Vagina (tissue), 2 donors: ENCODE results near the gene ATP11A. TPM values are rescaled to one million over a fixed set of nuclear protein-coding genes. Genes with fewer than 3 reads are reported as not detected.

ENCODE experiments used
- DNase-seq, 2 donors: peaks; one replicate each; pipeline ENCODE4 v3.0.0-alpha.2; 2017; ENCODE audit errors: extremely low spot score in 2 of 2
- H3K27ac ChIP-seq: fragments of 200-600 bp; sonication (generic); one replicate; pipeline ENCODE4 v1.5.1; 2019
- H3K27me3 ChIP-seq: fragments of 200-600 bp; sonication (generic); one replicate; pipeline ENCODE4 v1.5.1; 2019
- H3K36me3 ChIP-seq, 2 donors: fragments of 200-600 bp; sonication (generic); one replicate each; pipeline ENCODE4 v1.5.1; 2017 to 2019
- H3K4me1 ChIP-seq: fragments of 200-600 bp; sonication (generic); one replicate; pipeline ENCODE4 v1.5.1; 2019
- H3K4me3 ChIP-seq, 2 donors: fragments of 200-600 bp; sonication (generic); 1 replicate in 1 of 2; 2 replicates in 1 of 2; pipeline ENCODE4 v1.5.1; 2016 to 2019
- H3K9me3 ChIP-seq: fragments of 200-600 bp; sonication (generic); one replicate; pipeline ENCODE4 v1.5.1; 2019
- CTCF ChIP-seq, 3 experiments: fragments of 450-650 bp in 2 of 3; fragments of 200-600 bp in 1 of 3; sonication (generic) in 1 of 3; IDR thresholded peaks; one replicate each; pipeline ENCODE4 v1.5.1; 2017 to 2019; ENCODE audit warnings: antibody characterized with exemption in 3 of 3, mild to moderate bottlenecking in 2 of 3, moderate library complexity in 2 of 3
- POLR2A ChIP-seq, 2 donors: fragments of 450-650 bp; IDR thresholded peaks; one replicate each; pipeline ENCODE4 v1.6.1; 2017; ENCODE audit warnings: antibody characterized with exemption in 2 of 2, mild to moderate bottlenecking in 2 of 2, moderate library complexity in 2 of 2
- POLR2AphosphoS5 ChIP-seq, 2 donors: sonication (generic); formaldehyde crosslinking; IDR thresholded peaks; one replicate each; pipeline ENCODE4 v1.9.0; 2017; ENCODE audit warnings: antibody characterized with exemption in 2 of 2, mild to moderate bottlenecking in 2 of 2, low read depth in 1 of 2; ENCODE audit not compliant: insufficient read depth in 1 of 2
- intact Hi-C: fragments of 100-400 bp; cut with DNase I; formaldehyde crosslinking; loops from one replicate; pipeline ENCODE4 v1.15.1; 2023
- total RNA-seq: library from RNA; depleted of rRNA; stranded (reverse); fragments of >200 nt; gene quantifications from one replicate; pipeline ENCODE4 v1.2.3, GENCODE V29; 2016

Gene ATP11A
- total RNA-seq, 1 donor from 2014 or later: 33.4 TPM

DNA sequence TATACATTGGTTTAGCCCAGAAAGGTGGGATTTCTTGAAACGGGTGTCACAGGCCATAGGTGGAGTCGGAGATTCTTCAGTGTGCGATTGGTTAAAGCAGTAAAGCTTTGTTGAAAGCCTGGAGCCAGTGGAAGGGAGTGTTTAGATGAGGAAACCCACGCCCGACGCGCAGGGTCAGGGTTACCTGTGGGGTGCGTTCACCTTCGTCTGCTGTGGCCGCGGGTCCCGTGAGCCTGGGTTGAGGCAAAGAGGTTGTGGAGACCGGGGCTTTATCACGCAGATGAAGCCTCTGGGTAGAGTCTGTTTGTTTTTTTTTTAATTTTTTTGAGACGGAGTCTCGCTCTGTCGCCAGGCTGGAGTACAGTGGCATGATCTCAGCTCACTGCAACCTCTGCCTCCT lies 30.4 kb downstream of the ATP11A start:
- Histone ChIP-seq H3K27ac (no peak overlapping the region), H3K9me3 (no peaks in the 10 kb centered on the region), H3K4me3 (no peak overlapping the region), H3K27me3 (no peaks in the 10 kb centered on the region), H3K4me1 (peaks cover 16% of the 10 kb centered on the region), H3K36me3 (no peaks in the 10 kb centered on the region)
- no peak for TF ChIP-seq POLR2A (IDR thresholded peaks at IDR 0.05)
- intact Hi-C loops: no loop called here
- no peak for DNase-seq

DNA sequence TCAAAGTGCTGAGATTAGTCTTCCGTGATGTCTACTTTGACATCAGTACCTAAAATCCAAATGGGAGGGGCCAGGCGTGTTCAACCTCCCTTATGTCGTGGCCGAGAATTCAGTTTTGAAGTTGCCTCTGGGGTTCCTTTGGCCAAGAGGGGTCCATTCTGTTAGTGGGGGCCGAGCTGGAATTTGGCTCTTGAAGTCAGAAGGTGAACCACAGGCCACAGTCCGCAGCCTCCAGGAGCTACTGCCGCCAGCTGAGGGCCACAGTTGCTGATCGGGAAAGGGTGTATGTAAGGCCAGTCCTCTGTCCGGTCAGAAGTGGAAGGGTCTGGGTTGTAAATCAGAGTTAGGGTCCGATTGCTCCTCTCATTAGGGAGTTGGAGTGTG lies 31.0 kb downstream of the ATP11A start:
- H3K36me3 ChIP-seq: no peaks in the 10 kb centered on the region
- H3K9me3 ChIP-seq: no peaks in the 10 kb centered on the region
- H3K4me3 ChIP-seq: no peak overlapping the region
- no peak overlapping the region for H3K27ac ChIP-seq
- peaks cover 16% of the 10 kb centered on the region for H3K4me1 ChIP-seq
- intact Hi-C loops: no loop called here
- no peak for DNase-seq
- TF ChIP-seq CTCF (IDR thresholded peaks at IDR 0.05): no peak
- no peak for TF ChIP-seq POLR2A (IDR thresholded peaks at IDR 0.05)
- no peak for TF ChIP-seq POLR2AphosphoS5 (IDR thresholded peaks at IDR 0.05; ENCODE audit: insufficient read depth in 1 of 2, low read depth in 1 of 2)
- H3K27me3 ChIP-seq: no peaks in the 10 kb centered on the region

DNA sequence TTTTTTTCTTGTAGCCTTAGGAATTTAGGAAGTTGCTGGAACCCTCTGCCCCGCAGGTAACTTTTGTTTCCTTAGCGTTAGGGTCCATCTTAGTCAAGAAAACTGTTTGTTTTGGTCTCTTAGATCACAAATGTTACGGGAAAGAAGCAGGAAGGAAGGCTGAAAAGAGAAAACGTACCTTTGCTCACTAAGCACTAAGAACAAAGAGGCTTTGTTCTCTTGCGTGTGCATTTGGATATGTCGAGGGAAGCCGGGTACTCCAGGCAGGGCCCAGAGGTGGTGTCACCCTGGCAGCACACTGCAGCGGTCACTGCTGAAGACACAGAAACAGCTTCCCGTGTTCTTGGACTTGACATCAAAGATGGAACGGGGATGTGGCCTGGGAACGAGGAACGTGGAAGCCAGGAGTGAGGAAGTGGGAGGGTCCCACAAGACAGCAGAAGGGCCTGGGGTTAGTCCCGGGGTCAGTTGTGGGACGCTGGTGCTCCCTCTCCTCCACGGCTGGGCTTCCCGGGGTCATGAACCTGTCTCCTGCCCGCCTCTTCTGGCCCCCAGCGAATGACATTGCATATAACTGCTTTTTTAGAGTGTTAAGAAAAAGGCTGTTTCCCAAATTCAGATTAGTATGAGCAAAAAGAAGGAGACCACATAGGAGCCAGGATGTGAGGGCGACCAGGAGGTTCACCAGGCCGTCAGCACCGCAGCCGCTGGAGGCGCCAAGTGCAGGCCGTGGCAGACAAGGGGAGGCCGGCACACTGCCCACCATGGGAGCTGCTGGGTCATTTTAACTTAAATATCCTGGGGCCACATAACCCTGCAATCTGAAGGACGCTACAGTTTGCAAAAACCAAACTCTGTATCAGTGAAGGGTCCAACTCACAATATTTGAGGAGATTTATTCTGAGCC lies 31.6 kb downstream of the ATP11A start:
- Histone ChIP-seq H3K4me3 (no peak overlapping the region), H3K9me3 (no peaks in the 10 kb centered on the region), H3K27me3 (no peaks in the 10 kb centered on the region), H3K4me1 (peaks cover 16% of the 10 kb centered on the region), H3K27ac (peak overlapping the region; percentile 57), H3K36me3 (no peaks in the 10 kb centered on the region)
- TF ChIP-seq POLR2A (IDR thresholded peaks at IDR 0.05): no peak
- TF ChIP-seq POLR2AphosphoS5 (IDR thresholded peaks at IDR 0.05; ENCODE audit: insufficient read depth in 1 of 2, low read depth in 1 of 2): no peak
- TF ChIP-seq CTCF (IDR thresholded peaks at IDR 0.05): no peak
- intact Hi-C loops: no loop called here
- no peak for DNase-seq

GRCh38 chr13:112722433-112723263 lies 32.8 kb downstream of the ATP11A start:
- no peak for TF ChIP-seq CTCF (IDR thresholded peaks at IDR 0.05)
- no peak for TF ChIP-seq POLR2A (IDR thresholded peaks at IDR 0.05)
- no peak for TF ChIP-seq POLR2AphosphoS5 (IDR thresholded peaks at IDR 0.05; ENCODE audit: insufficient read depth in 1 of 2, low read depth in 1 of 2)

DNA sequence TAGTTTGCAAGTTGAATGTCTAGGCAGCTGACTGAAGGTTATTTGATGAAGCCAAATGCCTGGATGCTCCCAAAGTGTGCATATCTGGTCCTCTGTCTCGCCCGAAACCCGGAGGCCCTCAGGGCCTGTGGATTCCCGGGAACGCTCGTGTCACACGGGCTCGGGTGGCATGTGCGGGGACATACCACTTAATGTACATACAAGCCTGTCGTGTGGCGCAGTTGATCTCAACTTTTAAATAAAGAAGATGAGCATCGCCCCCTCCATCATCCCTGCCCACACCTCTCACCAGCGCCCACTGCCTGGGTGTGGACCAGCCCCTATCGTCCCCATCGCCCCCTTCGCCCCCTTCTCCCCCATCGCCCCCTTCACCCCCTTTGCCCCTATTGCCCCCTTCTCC lies 33.9 kb downstream of the ATP11A start:
- Histone ChIP-seq H3K27me3 (no peaks in the 10 kb centered on the region), H3K9me3 (no peaks in the 10 kb centered on the region), H3K36me3 (no peaks in the 10 kb centered on the region), H3K4me1 (peaks cover 16% of the 10 kb centered on the region), H3K27ac (no peak overlapping the region), H3K4me3 (no peak overlapping the region)
- no peak for DNase-seq
- TF ChIP-seq POLR2A (IDR thresholded peaks at IDR 0.05): no peak
- no peak for TF ChIP-seq CTCF (IDR thresholded peaks at IDR 0.05)
- TF ChIP-seq POLR2AphosphoS5 (IDR thresholded peaks at IDR 0.05; ENCODE audit: insufficient read depth in 1 of 2, low read depth in 1 of 2): no peak
- intact Hi-C loops: no loop called here

More at GRCh38 chr13:112722433-112723263, 32.8 kb downstream of the ATP11A start:
- Histone ChIP-seq H3K4me3 (no peak overlapping the region), H3K27me3 (no peaks in the 10 kb centered on the region), H3K36me3 (no peaks in the 10 kb centered on the region), H3K4me1 (peaks cover 16% of the 10 kb centered on the region), H3K27ac (peak overlapping the region; percentile 57), H3K9me3 (no peaks in the 10 kb centered on the region)
- DNase-seq: no peak
- intact Hi-C loops: no loop called here
